Stomach (tissue), 9 donors: ENCODE data around the gene TRPM3. TPM values are rescaled to one million over a fixed set of nuclear protein-coding genes. Genes with fewer than 3 reads are reported as not detected.

ENCODE experiments used
- DNase-seq, 2 donors: peaks; one replicate each; pipeline versions ENCODE4 v3.0.0 to v3.0.0-alpha.2; 2013 to 2019
- H3K27ac ChIP-seq, 5 donors: fragments of 200-600 bp in 4 of 5; sonication (generic) in 4 of 5; one replicate each; pipeline ENCODE4 v1.5.1; 2013 to 2019; ENCODE audit warnings: mild to moderate bottlenecking in 1 of 5, moderate library complexity in 1 of 5
- H3K27me3 ChIP-seq, 3 donors: fragments of 200-600 bp; sonication (generic); one replicate each; pipeline ENCODE4 v1.5.1; 2017 to 2019; ENCODE audit warnings: mixed run types in 1 of 3
- H3K36me3 ChIP-seq, 4 donors: fragments of 200-600 bp; sonication (generic); 1 replicate in 3 of 4; 2 replicates in 1 of 4; pipeline ENCODE4 v1.5.1; 2016 to 2019
- H3K4me1 ChIP-seq, 4 donors: fragments of 200-600 bp; sonication (generic); one replicate each; pipeline ENCODE4 v1.5.1; 2016 to 2019
- H3K4me3 ChIP-seq, 4 donors: fragments of 200-600 bp; sonication (generic) in 3 of 4; one replicate each; pipeline ENCODE4 v1.5.1; 2016 to 2019; ENCODE audit warnings: mild to moderate bottlenecking in 1 of 4
- H3K9me3 ChIP-seq, 4 donors: fragments of 200-600 bp; sonication (generic); one replicate each; pipeline ENCODE4 v1.5.1; 2016 to 2019
- EP300 ChIP-seq: sonication (generic); formaldehyde crosslinking; IDR thresholded peaks from one replicate; pipeline ENCODE4 v1.6.1; 2017; ENCODE audit warnings: antibody characterized with exemption
- POLR2A ChIP-seq, 4 donors: fragments of 450-650 bp; IDR thresholded peaks; one replicate each; pipeline ENCODE4 v1.6.1; 2016; ENCODE audit warnings: antibody characterized with exemption in 4 of 4, control low read depth in 2 of 4, mild to moderate bottlenecking in 1 of 4, moderate library complexity in 1 of 4
- POLR2AphosphoS5 ChIP-seq, 3 donors: sonication (generic); formaldehyde crosslinking; IDR thresholded peaks; one replicate each; pipeline ENCODE4 v1.6.1; 2016; ENCODE audit warnings: antibody characterized with exemption in 3 of 3
- WGBS, 5 donors: extraction: QIAGEN DNeasy Blood & Tissue Kit in 3 of 5; methylation state at CpG; one replicate each; pipeline versions ENCODE4 v1.1.5 to v1.1.7; 2013 to 2018; 5-methylcytosine and 5-hydroxymethylcytosine counted together
- intact Hi-C: fragments of 100-400 bp; cut with DNase I; formaldehyde crosslinking; loops from one replicate; pipeline ENCODE4 v1.15.1; 2023; ENCODE audit warnings: low total_unique reads
- polyA plus RNA-seq, 3 donors: library from polyadenylated mRNA; stranded (reverse); fragments of 200-250 nt; gene quantifications; one replicate each; pipeline ENCODE4 v1.2.3, GENCODE V29; 2013
- total RNA-seq, 5 donors: library from RNA; depleted of rRNA; stranded (reverse); fragments of >200 nt; gene quantifications; one replicate each; pipeline versions ENCODE4 v1.1.0 to v1.2.3, GENCODE V29; 2014 to 2016
- TF ChIP-seq, protein P1 (sequence below), 7 experiments: fragments of 450-650 bp in 4 of 7; fragments of 200-600 bp in 3 of 7; sonication (generic) in 3 of 7; IDR thresholded peaks; one replicate each; pipeline ENCODE4 v1.5.1; 2016 to 2019; ENCODE audit warnings: antibody characterized with exemption in 7 of 7, control low read depth in 2 of 7, mild to moderate bottlenecking in 1 of 7
- donor health status: healthy with polysubstance abuse.
- donor health status: Bipolar disorder and iron deficiency.
- donor health status: healthy.

Gene TRPM3
- total and polyA plus RNA-seq, 8 donors, result 0.03 to 6.2 (median 1.5) TPM

DNA sequence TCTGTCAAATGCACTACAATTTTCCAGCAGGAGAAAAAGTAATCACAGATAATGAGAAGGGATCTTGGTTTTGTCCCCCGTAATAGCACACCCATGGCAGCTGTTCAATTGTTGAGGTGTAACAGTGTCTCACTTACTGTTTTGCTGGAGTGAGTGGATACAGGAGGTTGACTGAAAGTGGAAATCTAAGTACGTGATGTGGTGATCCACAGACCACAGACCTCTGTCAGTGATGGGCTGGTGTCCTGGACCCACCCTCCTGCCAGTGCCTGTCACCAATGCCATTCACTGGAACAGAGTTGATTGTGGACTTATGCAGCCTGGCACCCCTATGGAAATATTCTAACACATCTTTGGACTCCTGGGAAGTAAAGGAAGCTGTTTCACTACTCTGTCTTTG, 261.7 kb downstream of the TRPM3 start:
- H3K4me3 ChIP-seq, result no peak overlapping the region
- intact Hi-C loops, result no loop called here
- TF ChIP-seq POLR2A (IDR thresholded peaks at IDR 0.05) (no peak), POLR2AphosphoS5 (IDR thresholded peaks at IDR 0.05) (no peak), EP300 (no peak)
- TF ChIP-seq, protein P1, sequence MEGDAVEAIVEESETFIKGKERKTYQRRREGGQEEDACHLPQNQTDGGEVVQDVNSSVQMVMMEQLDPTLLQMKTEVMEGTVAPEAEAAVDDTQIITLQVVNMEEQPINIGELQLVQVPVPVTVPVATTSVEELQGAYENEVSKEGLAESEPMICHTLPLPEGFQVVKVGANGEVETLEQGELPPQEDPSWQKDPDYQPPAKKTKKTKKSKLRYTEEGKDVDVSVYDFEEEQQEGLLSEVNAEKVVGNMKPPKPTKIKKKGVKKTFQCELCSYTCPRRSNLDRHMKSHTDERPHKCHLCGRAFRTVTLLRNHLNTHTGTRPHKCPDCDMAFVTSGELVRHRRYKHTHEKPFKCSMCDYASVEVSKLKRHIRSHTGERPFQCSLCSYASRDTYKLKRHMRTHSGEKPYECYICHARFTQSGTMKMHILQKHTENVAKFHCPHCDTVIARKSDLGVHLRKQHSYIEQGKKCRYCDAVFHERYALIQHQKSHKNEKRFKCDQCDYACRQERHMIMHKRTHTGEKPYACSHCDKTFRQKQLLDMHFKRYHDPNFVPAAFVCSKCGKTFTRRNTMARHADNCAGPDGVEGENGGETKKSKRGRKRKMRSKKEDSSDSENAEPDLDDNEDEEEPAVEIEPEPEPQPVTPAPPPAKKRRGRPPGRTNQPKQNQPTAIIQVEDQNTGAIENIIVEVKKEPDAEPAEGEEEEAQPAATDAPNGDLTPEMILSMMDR (IDR thresholded peaks at IDR 0.05), result no peak
- no peak for DNase-seq
- WGBS, 5 donors, result 86 to 92% (median 91%) methylated on average over 2 of the region's 2 CpGs
- no peaks in the 10 kb centered on the region for H3K36me3 ChIP-seq
- H3K4me1 ChIP-seq, result no peaks in the 10 kb centered on the region
- H3K27me3 ChIP-seq, result no peaks in the 10 kb centered on the region
- H3K27ac ChIP-seq, result no peak overlapping the region
- no peaks in the 10 kb centered on the region for H3K9me3 ChIP-seq

DNA sequence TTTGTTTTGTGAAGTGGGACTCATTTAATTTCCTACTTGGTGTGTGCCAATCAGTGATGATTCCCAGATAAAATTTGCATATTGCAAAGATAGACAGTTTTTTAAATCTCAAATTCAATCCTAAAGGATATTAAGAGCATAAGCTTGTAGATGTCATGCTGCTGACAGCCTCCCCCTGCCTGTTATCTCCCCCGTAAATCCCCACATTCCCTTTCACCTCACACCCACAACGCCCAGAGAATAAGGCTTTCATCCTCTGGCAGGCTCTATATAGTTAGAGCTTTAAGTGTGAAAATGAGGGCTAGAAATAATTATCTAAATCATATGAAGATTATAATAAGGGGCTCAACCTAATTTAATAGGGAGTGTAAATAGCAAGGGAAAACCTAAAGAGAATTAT, 265.0 kb downstream of the TRPM3 start:
- H3K4me1 ChIP-seq, result no peaks in the 10 kb centered on the region
- no peaks in the 10 kb centered on the region for H3K36me3 ChIP-seq
- no peak overlapping the region for H3K4me3 ChIP-seq
- TF ChIP-seq POLR2AphosphoS5 (IDR thresholded peaks at IDR 0.05) (no peak), POLR2A (IDR thresholded peaks at IDR 0.05) (no peak), EP300 (no peak)
- TF ChIP-seq, protein P1 (IDR thresholded peaks at IDR 0.05), result no peak
- no peaks in the 10 kb centered on the region for H3K27me3 ChIP-seq
- DNase-seq, result no peak
- intact Hi-C loops, result no loop called here
- WGBS, 5 donors, result 64 to 85% (median 76%) methylated on average over 2 of the region's 2 CpGs
- H3K9me3 ChIP-seq, result no peaks in the 10 kb centered on the region
- no peak overlapping the region for H3K27ac ChIP-seq

DNA sequence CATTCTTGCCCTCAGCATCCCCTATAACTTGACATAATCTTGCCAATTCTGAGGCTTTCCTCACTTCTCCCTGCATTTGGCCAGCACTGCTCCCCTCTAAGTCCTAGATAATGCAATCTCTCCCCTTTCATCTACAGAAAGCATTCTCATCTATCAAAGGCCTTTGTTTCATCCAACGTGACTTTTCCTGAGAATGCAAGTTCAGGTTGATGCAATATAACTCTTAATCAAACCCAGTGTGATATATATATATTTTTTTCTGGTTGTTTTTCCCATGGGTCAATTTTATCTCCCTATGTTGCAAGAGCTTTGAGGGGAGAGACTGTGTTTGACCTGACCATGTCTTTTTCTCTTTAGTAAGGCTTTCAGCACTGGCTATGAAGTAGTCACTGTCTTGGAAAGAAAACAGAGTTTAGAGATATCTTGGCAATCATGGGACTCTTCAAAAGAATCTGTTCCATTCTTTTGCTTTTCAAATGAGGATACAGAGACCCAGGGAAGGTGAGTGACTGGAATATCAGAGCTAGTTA, 268.6 kb downstream of the TRPM3 start:
- H3K27me3 ChIP-seq, result no peaks in the 10 kb centered on the region
- H3K27ac ChIP-seq, result no peak overlapping the region
- H3K4me3 ChIP-seq, result no peak overlapping the region
- 48 to 73% (median 63%) methylated on average over 1 of the region's 1 CpG for WGBS, 5 donors
- H3K36me3 ChIP-seq, result no peaks in the 10 kb centered on the region
- no peaks in the 10 kb centered on the region for H3K4me1 ChIP-seq
- TF ChIP-seq POLR2AphosphoS5 (IDR thresholded peaks at IDR 0.05), result no peak
- no peak for TF ChIP-seq EP300
- TF ChIP-seq, protein P1 (IDR thresholded peaks at IDR 0.05), result no peak
- no peak for TF ChIP-seq POLR2A (IDR thresholded peaks at IDR 0.05)
- intact Hi-C loops, result no loop called here
- no peaks in the 10 kb centered on the region for H3K9me3 ChIP-seq
- DNase-seq, result no peak

DNA sequence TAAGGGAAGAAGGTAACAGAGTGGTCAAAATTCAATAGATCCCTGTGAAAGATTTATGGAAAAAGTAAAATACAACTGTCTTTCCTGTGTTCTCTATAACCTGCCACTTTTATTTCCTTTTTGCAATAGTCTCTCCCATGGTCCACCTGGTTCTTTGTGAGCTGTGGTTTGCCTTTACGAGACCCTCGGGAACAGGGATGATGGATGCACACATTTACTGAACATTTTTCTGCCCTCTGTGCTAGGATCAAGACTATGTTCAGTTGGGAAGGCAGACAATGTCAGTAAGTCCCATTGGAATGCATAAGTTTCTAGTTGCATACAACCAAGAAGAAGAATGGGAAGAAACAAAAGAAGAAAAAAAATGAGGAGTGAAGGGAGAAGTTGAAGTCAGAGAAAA, 281.2 kb downstream of the TRPM3 start:
- Histone ChIP-seq H3K4me3 (no peak overlapping the region), H3K27ac (no peak overlapping the region), H3K27me3 (no peaks in the 10 kb centered on the region), H3K4me1 (no peaks in the 10 kb centered on the region), H3K9me3 (no peaks in the 10 kb centered on the region), H3K36me3 (no peaks in the 10 kb centered on the region)
- WGBS, 5 donors, result 68 to 88% (median 84%) methylated on average over 2 of the region's 2 CpGs
- intact Hi-C loops, result no loop called here
- DNase-seq, result no peak
- TF ChIP-seq POLR2AphosphoS5 (IDR thresholded peaks at IDR 0.05), result no peak
- TF ChIP-seq POLR2A (IDR thresholded peaks at IDR 0.05), result no peak
- TF ChIP-seq, protein P1 (IDR thresholded peaks at IDR 0.05), result no peak
- TF ChIP-seq EP300, result no peak
